CD4-positive, alpha-beta T cell treated with Interleukin-10 for 1 hour (primary cell): ENCODE results near the gene CSF2.

Experiments used
- DNase-seq: peaks from one replicate; pipeline ENCODE4 v3.0.0-alpha.2; 2020

Gene CSF2

GRCh38 chr5:132055808-132056609, 17.6 kb upstream of the CSF2 start:
- DNase-seq, result peak; percentile 69

GRCh38 chr5:132056610-132057497, 16.7 kb upstream of the CSF2 start:
- DNase-seq, result no peak

GRCh38 chr5:132057498-132058255, 15.9 kb upstream of the CSF2 start:
- no peak for DNase-seq

- DNase-seq, result no peak
Observed at GRCh38 chr5:132058646-132059042, 14.9 kb upstream of the CSF2 start.

GRCh38 chr5:132059043-132059695, 14.4 kb upstream of the CSF2 start:
- DNase-seq, result peak; percentile 51

GRCh38 chr5:132059696-132060500, 13.7 kb upstream of the CSF2 start:
- no peak for DNase-seq

- no peak for DNase-seq
Observed at GRCh38 chr5:132060501-132061161, 13.0 kb upstream of the CSF2 start, which contains the start of gene IL3. Gene IL3, plus strand, starts transcription at chr5:132060655. Its CDS starts 52 bp downstream, at chr5:132060707.

GRCh38 chr5:132063090-132063911, 10.3 kb upstream of the CSF2 start:
- peak; percentile 80 for DNase-seq

GRCh38 chr5:132064140-132064539, 9.4 kb upstream of the CSF2 start:
- no peak for DNase-seq

GRCh38 chr5:132064738-132065331, 8.8 kb upstream of the CSF2 start:
- peak; percentile 81 for DNase-seq

- peak; percentile 66 for DNase-seq
Observed at GRCh38 chr5:132065351-132065937, 8.1 kb upstream of the CSF2 start.

GRCh38 chr5:132065951-132066701, 7.5 kb upstream of the CSF2 start:
- DNase-seq, result no peak

- DNase-seq, result no peak
Observed at GRCh38 chr5:132066871-132067270, 6.7 kb upstream of the CSF2 start.

- no peak for DNase-seq
Observed at GRCh38 chr5:132067451-132067850, 6.1 kb upstream of the CSF2 start.

GRCh38 chr5:132067941-132068808, 5.4 kb upstream of the CSF2 start:
- DNase-seq, result no peak

GRCh38 chr5:132069561-132069960, 4.0 kb upstream of the CSF2 start:
- no peak for DNase-seq

- no peak for DNase-seq
Observed at GRCh38 chr5:132069994-132070393, 3.6 kb upstream of the CSF2 start.
